ENCODE data around the gene SVBP.

GRCh38 chr1:42806171-42806570, 11.0 kb downstream of the SVBP start:
- TF ChIP-seq POLR2AphosphoS5 (IDR thresholded peaks at IDR 0.05; ENCODE audit: low read depth, low read length) (no peak), FOXP2 (optimal IDR thresholded peaks at IDR 0.05; ENCODE audit: borderline replicate concordance, extremely low read depth, extremely low read length, insufficient read depth) (no peak), REST (IDR thresholded peaks at IDR 0.05; ENCODE audit: insufficient read depth in 1 of 2, low read depth in 2 of 2, low read length in 2 of 2) (no peak), SIN3A (IDR thresholded peaks at IDR 0.05; ENCODE audit: borderline replicate concordance, insufficient read depth, low read length) (no peak)
